DMS79 (cell line): ENCODE measurements around the gene AGXT.

ENCODE experiments used
- DNase-seq: peaks from one replicate; lab custom pipeline; 2025; lab: John Stamatoyannopoulos, UW

AGXT gene

DNA sequence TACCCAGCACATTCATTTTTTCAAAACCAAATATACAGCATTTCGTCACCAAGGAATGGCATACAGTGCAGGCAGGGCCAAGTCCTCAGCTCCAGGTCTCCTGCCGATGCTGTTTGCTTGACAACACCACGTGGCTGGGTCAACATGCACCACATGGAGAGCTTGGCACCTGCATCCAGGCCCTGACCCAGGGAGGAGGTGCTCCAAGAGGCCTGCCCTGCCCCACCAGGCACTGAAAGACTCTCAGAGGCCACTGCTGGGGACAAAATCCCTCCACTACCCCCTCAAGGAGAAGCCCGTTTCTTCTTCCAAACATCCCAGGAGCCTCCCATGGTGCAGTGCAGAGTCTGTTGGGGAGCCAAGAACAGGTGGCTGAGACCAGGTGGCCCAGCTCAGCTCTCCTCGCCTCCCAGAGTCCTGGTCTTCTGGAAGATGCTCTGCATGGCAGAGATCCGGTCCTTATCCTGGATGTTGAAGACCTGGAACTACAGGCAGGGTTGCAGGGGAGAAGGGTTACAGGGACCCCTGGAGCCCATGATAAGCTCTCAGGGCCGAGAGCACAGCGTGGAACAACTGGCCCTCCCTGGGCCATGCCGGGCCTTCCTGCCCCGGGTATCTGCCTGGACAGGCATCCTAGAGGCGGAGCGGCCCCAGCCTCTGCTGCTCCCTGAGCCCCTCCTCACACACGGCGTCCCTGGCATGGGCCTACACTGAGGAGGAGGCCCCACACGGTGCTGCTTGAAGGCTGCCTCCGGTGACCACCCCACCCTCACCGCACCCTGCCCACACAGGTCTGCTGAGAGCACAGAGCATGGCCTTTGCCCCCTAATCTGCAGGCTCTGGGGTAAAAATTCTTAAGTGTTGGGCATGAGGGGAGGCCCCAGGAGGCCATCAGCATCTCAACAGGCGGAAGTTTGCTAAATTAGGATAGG, 18.3 kb downstream of the AGXT start:
- DNase-seq, result no peak

DNA sequence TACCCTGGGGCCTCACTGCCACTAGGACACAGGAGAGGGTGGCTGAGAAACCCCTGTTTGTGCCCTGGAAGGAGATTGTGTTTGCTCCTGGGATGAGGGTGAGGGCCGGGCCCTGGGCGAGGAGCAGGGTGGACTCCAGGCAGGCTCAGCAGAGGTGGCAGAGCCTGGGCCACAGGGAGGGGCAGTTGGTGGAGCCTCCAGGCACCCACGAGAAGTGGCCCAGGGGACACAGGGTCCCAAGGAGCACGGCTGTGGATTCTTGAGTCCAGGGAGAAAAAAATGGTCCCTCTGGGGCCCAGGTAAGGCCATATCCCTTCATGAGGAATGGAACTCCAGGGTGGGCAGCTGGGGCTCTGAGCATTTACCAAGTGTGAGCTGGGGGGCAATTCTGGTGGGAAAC, 19.0 kb downstream of the AGXT start:
- no peak for DNase-seq

DNA sequence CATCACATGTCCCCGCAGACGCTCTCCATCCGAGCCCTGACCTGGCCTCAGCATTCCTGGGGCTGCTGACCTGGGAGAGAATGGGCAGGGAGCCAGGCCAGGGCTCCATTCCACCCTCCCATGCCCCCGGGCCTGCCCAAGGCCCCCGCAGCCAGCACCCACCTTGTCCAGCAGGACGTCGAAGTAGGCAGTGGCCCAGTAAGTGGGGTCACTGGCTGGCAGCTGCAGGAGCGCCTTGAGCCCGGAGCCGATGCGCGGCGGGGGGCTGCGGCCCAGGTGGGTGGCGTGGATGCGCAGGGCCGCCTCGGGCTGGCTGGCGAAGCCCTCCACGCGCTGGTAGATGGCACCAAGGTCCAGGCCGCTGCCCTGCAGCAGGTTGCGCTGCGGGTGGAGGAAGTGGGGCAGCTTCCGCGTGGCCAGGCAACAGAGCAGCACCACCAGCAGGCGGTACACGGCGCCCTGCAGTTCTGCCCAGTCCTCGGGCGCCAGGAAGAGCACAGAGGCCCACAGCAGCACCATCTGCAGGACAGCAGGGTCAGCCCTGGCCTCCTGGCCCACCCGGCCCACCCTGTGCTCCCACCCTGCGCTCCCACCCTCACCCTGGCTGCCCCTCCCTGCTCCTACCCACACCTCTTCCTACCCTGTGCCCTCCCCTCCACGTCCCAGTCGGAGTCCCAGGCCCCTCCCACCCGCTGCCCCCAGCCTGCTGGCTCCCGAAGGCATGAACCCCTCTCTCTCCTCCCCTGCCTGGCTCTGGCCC, 19.7 kb downstream of the AGXT start:
- DNase-seq, result no peak

DNA sequence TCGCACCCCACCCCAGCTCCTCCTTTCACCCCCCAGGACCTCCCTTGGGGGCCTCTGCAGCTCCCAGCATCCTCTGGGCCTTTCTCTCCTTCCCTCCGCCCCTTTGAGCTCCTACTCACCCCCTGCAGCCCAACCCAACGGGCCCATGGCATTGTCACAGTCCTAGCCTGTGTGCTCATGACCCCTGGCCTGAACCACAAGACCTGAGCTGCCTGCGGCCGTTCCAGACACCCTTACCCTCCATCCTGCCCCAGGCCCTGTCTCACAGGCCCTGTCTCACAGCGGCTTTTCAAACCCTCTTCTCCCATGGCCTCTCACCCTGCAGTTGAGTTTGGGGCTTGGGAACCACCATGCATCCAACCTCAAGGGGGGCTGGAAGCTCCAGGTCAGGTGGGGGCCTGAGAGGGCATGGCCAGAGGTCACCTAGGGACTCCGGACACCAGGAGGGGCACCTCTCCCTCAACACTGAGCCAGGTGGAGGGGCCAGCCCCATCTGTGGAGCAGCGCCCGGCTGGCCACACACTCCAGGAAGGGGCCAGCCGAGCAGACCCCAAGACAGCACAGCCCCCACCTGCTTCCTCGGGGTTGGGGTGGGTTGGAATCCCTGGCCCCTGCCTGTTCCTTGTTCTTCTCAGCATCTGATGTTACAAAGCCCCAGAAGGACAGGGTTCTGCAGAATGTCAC, 20.4 kb downstream of the AGXT start:
- DNase-seq, result no peak

DNA sequence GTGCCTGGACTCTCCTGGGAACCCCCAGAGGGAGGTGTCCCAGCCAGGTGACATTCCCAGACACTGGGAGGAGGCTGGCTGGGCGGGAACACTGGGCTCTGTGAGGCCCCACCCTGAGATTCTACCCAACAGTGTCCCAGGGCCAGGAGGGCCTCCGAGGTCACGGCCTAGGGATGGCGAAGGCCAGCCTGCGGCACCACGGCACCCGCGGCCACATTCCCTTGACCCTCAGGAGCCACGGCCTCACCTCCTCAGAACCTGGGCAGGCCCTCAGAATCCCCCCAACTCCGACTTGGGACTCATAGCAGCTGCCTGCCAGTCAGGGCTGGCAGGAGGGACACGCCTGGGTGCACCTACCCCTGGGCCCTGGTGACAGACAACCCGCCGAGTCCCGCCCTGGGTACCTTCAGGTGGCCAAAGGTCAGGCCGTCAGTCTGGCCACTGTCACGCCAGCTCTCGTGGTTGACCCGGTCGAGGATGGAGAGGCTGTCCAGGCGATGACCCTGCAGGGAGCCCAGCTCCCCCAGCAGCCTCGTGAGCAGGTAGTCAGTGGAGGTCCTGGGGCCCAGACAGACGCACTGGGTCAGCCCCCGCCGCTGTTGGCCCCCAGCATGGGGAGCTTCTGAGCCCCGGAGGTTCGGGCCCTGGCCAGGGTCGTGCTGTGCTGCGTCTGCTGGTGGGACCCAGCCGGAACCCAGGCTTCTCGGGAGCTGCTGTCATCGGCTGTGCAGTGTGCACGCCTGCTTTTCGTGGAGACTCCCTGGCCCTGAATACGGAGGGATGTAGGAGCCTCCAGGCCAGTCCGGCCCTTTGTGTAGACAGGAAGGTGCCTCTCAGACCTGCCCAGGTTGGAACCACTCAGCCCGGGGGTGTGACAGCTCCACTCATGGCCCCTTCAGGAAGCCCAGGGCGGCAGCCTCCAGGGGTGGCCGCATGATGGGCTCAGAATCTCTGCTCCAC, 21.3 kb downstream of the AGXT start:
- DNase-seq, result no peak

DNA sequence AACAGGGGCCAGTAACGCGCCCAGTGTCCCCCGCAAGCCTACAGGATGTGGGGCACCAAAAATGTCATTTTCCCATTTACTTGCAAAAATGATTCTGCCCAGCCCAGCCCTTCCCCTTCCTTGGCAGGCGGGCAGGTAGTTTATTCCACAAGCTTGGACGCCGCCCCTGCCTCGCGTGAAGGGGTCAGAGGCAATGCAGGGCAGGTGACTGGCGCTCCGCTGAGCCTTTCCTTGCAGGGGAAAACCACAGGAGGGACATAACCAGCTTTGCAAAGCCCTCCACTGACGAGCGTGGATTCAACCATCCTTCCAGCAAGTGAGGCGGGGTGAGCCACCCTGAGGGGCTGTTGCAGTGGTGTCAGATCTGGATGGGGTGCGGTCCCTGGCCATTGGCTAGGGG, 22.1 kb downstream of the AGXT start:
- DNase-seq, result no peak

DNA sequence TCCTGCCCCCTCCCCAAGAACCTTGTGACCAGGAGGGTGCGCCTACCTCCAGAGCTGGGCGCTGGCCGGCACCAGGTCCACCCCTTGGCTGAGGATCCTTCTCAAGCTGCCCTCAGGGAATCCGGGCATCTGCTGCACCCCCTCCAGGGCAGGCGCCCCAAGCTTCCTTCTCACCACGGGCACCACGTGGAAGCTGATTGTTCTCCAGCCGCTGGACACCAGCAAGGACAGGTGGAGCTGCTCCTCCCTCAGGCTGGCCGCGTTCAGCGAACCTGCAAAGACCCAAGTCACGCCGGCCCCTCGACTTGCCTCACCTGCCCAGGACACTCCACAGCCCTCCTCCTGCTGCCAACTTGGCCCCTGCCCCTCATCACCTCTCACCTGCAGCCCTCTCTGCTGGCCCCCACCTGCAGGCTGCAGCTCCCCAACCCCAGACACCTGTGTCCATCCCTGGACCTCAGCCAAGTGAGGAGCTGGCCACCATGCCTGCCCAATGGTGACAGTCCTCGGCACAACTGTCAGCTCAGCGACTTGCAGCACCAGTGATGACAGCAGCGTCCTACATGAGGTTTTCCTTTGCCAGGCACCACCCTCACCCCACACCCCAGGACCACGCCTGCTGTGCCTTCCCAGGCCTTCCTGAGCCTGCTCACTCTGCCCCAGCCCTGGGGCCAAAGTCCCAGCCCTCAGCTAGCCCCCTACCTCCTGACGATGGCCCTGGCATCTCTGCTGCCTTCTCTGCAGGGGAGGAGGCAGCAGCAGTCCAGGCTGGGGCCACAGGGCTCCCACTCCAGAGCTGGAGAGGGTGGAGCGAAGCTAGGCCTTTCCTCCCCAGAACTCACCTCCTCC, 23.1 kb downstream of the AGXT start:
- no peak for DNase-seq

DNA sequence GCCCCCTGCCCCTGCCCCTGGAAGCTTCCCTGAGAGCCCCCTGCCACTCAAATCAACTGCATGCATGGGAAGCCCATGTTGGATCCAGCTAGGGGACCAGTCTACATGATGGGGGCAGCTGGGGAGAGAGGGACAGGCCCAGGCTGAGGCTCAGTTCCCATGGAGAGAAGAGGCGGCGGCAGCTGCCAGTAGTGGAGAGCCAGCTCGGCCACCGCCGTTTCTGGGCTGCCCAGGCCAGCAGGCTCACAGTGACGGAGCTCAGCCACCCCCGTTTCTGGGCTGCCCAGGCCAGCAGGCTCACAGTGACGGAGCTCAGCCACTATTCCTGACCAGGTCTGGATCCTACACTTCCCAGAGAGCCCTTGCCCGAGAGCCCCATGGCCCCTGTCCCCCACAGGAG, 23.7 kb downstream of the AGXT start:
- no peak for DNase-seq

DNA sequence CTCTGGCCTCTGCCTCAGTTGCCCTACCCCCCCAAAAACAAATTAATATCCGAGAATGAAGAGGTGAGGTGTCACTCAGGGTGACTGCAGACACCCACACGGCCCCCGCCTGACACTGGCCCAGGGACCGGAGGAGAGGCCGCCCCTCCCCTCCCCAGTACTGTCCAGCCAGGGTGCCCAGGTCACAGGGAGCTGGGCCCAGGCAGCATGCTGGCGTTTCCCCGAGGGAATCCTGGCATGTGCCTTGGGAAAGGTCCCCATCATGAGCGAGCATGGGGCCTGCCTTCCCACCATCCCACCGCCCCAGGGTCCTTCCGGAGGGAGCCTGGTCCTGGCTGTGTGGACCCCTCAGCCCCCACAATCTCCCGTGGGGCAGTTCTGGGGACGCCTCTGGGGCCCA, 24.3 kb downstream of the AGXT start:
- DNase-seq, result no peak

DNA sequence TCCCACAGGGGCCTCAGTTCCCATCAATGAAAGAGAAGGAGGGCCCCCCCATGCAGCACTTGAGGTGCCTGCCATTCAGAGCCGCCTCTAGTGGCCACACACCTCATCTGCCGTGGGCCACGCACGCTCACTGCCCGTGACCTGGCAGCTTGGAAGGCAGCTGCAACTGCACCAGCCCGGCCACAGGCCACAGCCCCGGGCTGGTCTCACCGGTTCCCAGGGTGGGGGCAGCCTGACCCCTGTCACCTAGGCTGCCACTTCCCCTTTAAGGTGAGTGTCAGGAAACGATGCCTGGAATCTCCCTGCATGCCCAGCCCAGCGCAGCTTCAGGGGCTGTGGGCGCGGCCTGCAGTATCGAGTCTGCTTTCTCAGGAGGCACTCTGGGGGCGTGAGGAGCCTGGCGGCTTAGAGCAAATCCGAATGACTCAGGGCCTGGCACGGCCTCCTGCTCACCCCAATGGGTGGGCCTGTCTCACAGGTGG, 24.8 kb downstream of the AGXT start:
- no peak for DNase-seq

DNA sequence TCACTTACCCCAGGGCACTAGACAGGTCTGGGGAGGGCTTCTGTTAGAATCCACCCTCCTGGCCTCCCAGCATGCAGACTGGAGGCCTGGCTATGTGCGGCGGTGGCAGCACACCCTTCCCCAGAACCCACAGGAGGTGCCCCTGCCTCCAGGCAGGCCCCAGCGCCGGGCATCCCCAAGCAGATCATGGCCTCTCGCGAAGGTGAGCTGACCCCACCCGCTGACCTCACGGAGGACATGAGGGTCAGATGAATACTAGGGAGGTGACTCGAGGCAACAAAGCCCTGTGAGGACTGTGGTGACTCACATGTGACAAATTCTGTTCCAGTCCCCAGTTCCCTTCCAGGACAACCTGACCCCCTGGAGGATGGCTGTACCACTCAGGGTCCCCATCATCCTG, 25.4 kb downstream of the AGXT start:
- DNase-seq, result no peak

DNA sequence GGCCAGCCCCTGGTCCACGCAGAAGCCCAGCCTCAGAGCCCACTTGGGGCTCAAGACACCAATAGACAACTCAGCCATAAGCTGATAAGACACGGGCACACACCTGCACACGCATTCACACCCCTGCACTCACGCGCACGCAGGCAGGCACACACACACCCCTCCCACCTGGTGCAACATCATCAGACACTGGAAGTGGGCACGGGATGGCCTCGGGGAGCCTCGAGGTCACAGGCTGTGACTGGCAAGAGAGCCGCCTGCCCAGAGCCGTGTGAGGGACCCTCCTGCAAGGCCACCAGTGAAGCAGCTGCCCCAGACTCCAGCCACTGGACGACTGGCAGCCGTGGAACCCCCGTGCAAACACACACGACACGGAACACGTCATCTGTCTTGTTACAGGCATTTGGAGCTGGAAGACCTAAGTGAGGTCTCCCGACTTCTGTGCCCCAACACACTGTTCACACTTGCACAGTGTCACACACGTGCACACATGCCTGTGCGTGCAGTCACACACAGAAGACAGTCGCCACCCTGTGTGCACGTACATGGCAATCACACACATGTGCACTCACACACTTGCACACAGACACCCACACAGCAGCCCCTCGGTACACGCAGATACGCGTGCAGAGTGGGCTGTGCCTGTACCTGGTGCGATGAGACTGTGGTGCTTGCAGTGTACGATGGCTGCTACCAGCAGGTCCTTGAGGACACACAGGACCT, 26.4 kb downstream of the AGXT start:
- DNase-seq, result no peak

DNA sequence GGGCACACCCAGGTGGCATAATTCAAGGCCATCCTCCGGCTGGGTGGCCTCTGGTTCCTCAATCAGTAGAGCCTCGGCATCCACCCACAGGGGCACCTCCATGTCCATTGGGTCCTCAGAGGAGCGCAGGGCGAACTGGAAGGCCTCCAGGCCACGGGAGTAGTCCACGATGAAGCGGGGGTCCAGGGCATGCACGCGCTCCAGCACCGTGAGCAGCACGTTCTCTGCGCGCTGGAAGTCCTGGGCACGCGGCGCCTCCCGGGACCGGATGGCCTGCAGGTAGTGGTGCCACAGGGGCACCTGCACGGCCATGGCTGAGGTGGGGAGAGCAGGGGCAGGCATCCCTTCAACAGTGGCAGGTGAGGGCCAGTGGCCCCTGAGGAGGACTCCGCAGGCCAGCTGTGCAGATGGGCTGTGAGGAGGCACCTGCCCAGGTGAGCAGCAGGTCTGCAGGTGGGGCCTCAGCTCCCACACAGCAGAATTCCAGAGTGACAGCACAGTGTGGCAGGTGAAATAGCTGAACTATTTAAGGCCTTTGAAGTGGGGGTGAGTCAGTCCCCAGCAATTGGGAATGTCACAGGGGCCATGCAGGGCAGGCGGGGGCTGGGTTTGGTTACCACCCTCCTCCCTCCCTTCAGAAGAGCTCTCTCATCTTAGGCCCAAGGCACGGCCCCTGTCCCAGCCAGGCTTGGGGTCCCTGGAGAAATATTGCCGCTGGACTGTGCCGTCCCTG, 27.2 kb downstream of the AGXT start, which contains the start of gene MAB21L4:
MAB21L4 (minus strand) TSS at position 501 of the 733 bp plus-strand sequence; CDS start at position 342, 159 bp downstream.
- no peak for DNase-seq

DNA sequence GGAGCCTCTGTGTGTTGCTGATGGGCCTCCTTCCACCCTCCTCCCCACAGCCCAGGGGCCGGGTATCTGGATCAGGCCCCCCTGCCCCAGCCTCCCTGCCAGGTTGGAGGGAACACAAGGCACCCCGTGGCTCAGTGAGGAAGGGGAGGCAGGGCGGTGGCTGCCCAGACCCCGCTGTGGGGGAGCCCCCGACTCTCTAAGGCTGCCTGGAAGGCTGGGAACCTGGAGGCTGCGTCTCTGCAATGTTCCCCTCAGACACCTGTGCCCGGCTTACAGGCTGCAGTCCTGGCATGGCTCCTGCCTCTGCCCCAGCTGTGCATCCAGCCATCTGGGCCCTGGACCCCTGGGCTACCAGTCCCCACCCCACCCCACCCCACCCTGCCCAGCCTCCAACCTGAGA, 27.8 kb downstream of the AGXT start:
- no peak for DNase-seq

DNA sequence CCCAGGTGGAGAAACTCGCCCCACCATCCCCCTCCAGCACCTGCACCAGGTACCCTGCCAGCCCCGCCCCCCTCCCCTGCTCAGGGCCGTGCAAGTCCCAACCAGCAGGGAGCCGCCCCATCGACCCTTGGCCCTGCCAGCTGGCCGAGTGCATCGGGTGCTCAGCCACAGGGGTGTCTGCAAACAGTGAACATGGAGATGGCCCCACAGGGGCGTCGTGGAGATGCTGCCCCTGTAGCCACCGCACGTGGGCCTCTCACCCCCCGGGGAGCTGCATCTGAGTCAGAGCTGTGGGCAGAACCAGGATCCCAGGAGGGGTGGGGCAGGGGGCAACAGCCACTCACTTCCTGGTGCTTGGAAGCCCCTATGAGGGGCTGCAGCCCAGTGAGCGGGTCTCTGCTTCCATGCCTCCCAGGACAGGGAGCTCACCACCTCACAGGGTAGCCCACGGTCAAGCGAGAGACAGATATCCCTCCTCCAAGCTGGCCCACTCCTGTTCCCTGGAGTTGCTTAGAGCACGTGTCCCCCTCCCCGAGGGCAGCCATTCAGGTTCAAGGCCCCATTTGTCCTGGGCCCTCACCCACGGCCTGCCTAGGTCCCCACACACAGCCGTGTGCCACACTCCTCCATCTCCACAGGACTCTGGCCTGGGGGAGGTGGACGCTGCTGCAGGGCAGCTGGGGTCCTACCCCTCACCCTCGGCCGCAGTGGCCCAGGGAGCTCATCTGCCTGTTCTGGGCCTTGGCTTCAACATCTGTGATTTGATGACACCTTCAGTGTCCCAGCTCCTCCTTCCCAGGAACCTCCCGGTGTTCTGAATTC, 28.5 kb downstream of the AGXT start:
- peak; percentile 26 for DNase-seq

DNA sequence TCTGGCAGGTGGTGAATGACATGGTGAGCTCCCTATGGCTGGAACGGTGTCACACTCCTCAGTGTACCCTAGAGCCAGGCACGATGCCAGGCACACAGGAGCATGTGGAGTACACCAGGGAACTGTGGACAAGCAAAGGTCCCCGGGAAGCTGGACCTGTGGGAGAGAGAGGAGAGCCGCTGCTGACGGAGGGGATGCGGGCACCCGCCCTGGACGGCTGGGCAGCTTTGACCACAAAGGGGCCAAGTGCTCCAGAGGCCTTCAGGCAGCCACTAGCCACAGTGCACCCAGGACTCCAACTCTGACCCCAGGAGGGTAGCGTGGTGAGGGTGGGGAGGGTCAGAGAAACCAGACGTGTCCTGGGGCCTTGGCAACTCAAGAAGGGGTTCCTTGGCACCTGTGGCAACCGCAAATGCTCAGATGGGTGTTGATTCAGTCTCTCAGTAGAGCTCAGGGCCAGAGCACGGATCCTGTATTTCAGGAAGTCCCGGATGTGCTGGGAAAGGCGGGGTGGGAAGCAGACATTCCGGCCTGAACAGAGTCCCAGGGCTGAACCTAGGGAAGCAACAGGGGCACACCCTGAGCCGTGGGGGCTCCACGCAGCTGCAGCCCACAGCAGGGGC, 29.6 kb downstream of the AGXT start:
- DNase-seq, result no peak

DNA sequence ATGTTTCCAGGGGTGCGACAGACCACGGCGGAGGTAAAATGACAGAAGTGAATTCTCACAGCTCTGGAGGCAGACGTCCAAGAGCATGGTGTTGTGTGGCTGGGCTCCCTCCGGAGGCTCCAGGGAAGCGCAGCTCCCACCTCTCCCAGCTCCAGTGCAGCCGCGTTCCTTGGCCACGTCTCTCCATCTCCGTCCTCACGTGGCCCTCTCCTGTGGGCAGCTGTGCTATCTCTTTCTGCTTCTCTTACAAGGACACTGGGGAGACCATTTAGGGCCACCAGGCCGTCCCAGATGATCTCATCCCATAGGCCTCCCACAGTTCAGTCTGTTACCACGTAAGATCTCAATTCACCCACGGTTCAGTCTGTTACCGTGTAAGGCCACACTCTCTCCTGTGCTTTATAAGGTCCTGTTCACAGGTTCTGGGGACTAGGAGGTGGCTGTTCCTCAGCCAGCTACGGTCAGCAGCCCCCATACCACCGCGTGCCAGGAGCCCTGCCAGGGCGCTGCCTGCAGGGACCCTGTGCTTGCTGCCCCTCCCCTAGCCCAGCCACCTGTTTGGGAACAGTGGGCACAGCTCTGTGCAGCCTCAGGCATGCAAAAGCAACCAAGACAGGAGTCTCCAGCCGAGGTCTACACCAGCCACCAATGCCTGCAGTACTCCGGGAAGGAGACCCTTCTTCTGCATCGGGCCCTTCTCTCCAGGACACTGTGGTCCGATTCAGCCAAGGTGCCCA, 30.3 kb downstream of the AGXT start:
- no peak for DNase-seq
